ENCODE results near the gene SAMD10. TPM values are rescaled to one million over a fixed set of nuclear protein-coding genes. Genes with fewer than 3 reads are reported as not detected.

SAMD10 gene
- total RNA-seq, 4 donors from 2014 or later: 1.1 to 2.3 (median 2.0) TPM; not detected in 1

DNA sequence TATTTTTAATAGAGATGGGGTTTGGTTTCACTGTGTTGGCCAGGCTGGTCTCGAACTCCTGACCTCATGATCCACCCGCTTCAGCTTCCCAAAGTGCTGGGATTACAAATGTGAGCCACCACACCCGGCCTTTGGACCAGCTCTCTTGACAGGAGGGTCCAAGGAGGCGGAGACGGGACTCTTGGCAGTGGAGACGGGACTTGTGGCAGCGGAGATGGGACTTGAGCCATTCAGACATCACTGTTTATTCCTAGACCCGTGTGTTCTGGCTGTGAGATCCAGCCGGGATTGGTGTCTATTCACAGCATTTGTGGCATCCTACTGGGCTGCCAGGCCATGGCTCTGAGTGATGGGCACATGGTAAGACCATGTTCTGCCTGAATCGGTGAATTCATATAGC is 27.0 kb upstream of the SAMD10 start:
- TF ChIP-seq, protein P1, sequence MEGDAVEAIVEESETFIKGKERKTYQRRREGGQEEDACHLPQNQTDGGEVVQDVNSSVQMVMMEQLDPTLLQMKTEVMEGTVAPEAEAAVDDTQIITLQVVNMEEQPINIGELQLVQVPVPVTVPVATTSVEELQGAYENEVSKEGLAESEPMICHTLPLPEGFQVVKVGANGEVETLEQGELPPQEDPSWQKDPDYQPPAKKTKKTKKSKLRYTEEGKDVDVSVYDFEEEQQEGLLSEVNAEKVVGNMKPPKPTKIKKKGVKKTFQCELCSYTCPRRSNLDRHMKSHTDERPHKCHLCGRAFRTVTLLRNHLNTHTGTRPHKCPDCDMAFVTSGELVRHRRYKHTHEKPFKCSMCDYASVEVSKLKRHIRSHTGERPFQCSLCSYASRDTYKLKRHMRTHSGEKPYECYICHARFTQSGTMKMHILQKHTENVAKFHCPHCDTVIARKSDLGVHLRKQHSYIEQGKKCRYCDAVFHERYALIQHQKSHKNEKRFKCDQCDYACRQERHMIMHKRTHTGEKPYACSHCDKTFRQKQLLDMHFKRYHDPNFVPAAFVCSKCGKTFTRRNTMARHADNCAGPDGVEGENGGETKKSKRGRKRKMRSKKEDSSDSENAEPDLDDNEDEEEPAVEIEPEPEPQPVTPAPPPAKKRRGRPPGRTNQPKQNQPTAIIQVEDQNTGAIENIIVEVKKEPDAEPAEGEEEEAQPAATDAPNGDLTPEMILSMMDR (IDR thresholded peaks at IDR 0.05; ENCODE audit: low read depth): no peak

DNA sequence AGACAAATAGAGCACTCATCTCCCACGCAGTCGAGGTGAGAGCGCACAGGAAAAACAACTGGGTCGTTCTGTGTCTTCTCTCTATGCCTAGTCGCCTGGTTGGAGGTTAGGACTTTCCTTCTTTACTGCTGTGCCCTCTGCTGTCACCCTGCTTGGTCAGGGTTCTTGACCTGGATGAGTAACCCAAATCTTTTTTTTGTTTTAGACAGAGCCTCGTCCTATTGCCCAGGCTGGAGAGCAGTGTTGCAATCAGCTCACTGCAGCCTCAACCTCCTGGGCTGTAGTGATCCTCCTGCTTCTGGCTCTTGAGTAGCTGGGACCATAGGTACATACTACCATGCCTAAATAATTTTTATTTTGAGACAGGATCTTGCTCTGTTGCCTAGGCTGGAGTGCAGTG is 26.0 kb upstream of the SAMD10 start:
- TF ChIP-seq, protein P1 (IDR thresholded peaks at IDR 0.05; ENCODE audit: low read depth): no peak

DNA sequence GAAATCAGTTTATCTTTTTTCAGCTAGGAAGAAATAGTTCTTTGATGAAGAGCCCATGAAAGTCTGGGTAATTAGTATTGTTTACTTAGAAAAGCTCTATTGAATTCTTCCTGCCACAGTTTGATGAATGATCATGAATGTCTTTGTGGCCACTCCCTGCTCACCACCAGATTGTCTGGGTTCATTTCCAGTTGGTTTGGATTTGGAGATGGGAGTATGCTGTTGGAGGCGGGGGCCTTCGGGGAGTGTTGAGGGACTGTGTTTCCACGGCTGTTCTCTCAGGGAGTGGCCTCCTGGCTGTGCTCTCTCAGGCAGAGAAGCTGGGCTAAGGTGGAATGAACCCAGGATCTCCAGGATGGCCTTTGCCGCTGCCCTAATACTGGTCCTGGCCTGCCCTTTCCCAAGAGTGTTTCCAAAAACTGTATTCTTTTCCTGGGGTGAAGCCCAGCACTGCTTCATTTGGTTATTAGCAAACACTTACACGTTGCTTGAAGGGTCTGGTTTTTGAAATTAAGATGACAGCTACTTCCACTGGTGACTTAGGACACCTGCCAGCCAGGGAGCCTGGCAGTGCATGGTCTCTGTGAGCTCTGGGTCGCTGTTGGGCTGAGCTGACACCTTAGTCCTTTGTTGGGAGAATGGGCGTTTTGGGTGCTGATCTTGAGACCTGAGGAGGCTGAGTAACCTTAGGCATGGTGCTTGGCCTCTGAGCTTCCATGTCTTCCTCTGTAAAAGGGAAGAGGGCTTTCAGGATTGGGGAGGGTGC is 24.7 kb upstream of the SAMD10 start:
- TF ChIP-seq, protein P1 (IDR thresholded peaks at IDR 0.05; ENCODE audit: low read depth): no peak

GRCh38 chr20:64001607-64002011 is 22.2 kb upstream of the SAMD10 start:
- TF ChIP-seq, protein P1 (IDR thresholded peaks at IDR 0.05; ENCODE audit: low read depth): no peak

DNA sequence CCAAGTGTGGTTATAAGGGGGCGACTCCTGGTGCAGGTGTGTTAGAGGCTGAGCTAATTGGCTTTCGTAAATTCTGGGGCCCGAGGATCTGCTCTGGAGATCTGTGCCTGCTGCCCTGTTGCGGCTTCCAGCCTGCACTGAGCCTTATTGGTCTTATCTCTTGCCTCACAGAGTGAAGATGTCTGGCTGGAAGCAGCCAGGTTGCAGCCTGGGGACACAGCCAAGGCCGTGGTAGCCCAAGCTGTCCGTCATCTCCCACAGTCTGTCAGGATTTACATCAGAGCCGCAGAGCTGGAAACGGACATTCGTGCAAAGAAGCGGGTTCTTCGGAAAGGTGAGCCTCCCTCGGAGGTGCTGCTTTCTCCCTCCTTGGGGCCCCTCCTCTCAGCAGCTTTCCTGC is 21.5 kb upstream of the SAMD10 start:
- TF ChIP-seq, protein P1 (IDR thresholded peaks at IDR 0.05; ENCODE audit: low read depth): no peak

DNA sequence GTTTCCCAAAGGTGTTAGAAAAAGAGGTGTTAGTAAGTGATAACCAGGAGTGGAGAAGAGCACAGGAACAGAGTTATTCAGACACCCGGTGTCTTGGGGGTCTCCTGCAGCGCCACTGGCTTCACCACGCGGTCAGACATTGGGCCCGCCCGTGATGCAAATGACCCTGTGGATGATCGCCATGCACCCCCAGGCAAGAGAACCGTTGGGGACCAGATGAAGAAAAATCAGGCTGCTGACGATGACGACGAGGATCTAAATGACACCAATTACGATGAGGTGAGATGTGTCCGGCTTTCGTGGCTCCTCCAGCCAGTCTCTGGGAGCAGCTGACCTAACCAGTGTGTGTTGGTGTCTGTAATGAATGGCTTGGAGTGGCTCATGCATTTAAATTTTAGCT is 3.5 kb upstream of the SAMD10 start:
- TF ChIP-seq, protein P1 (IDR thresholded peaks at IDR 0.05; ENCODE audit: low read depth): no peak

- TF ChIP-seq, protein P1 (IDR thresholded peaks at IDR 0.05; ENCODE audit: low read depth): no peak
Measured at GRCh38 chr20:63980806-63981728, 1.6 kb upstream of the SAMD10 start, which contains the start of gene PRPF6. TSS of gene PRPF6 (plus strand) at chr20:63981132. CDS start at chr20:63981246, 114 bp downstream.
